PFSK-1 (cell line): ENCODE results near the gene ARL14EPL.

Experiments used
- POLR2AphosphoS5 ChIP-seq: IDR thresholded peaks from 2 replicates; pipeline ENCODE4 v1.6.1; 2012; ENCODE audit warnings: low read depth, mild to moderate bottlenecking, control low read depth, low read length, moderate library complexity
- REST ChIP-seq, 2 experiments: IDR thresholded peaks; 2 replicates each; pipeline versions ENCODE4 v1.6.1 to v1.8.0; 2011 to 2012; ENCODE audit warnings: low read depth in 2 of 2, low read length in 2 of 2, control low read depth in 1 of 2, inconsistent platforms in 1 of 2, mild to moderate bottlenecking in 1 of 2, moderate library complexity in 1 of 2; ENCODE audit not compliant: insufficient read depth in 1 of 2
- SIN3A ChIP-seq: IDR thresholded peaks from 2 replicates; pipeline ENCODE4 v1.6.1; 2012; ENCODE audit warnings: mild to moderate bottlenecking, low read length, moderate library complexity, borderline replicate concordance; ENCODE audit not compliant: insufficient read depth
- TAF1 ChIP-seq: IDR thresholded peaks from 2 replicates; pipeline ENCODE4 v1.6.1; 2012; ENCODE audit warnings: low read length, control low read depth, borderline replicate concordance; ENCODE audit not compliant: insufficient read depth

- TF ChIP-seq POLR2AphosphoS5, result no peak
- no peak for TF ChIP-seq REST (IDR thresholded peaks at IDR 0.05; ENCODE audit: insufficient read depth in 1 of 2, low read depth in 2 of 2, low read length in 2 of 2)
- no peak for TF ChIP-seq TAF1
- no peak for TF ChIP-seq SIN3A
Measured at GRCh38 chr5:116091416-116091815, 59.1 kb downstream of the ARL14EPL start.
